Endothelial cell of umbilical vein (primary cell): Measurements from ENCODE around the gene HBE1. TPM values are rescaled to one million over a fixed set of nuclear protein-coding genes. Genes with fewer than 3 reads are reported as not detected.
"Not testable (repeated sequence)": the region's sequence is repeated elsewhere in the genome, so short reads cannot be mapped to it uniquely, and the experiment has no call there.

Source experiments
- BruUV-seq: library from RNA; stranded (reverse); fragments of 400-500 nt; replicated peaks from 2 replicates; lab custom pipeline; 2021; lab: Mats Ljungman, UMichigan
- CTCF ChIA-PET: fragments of 300-600, 350-600 bp; sonication (Branson Sonifier 250); formaldehyde crosslinking; loops from one replicate; lab custom pipeline; 2021; ENCODE audit warnings: antibody characterized with exemption, inconsistent platforms; lab: Charles Lee
- POLR2A ChIA-PET: fragments of 300-600, 350-600 bp; sonication (Branson Sonifier 250); formaldehyde crosslinking; loops from one replicate; lab custom pipeline; 2021; ENCODE audit warnings: antibody characterized with exemption, inconsistent platforms; lab: Charles Lee
- DNase-seq: peaks from one replicate; pipeline ENCODE4 v3.0.0-alpha.2; 2011; ENCODE audit warnings: low read depth, low spot score
- FAIRE-seq: peaks from 2 replicates; lab custom pipeline; 2011; peaks lifted over from hg19 to GRCh38; lab: Jason Lieb, UNC
- H2AFZ ChIP-seq: 2 replicates; pipeline ENCODE4 v1.6.0; 2012; ENCODE audit warnings: low read depth, low read length, control low read depth, inconsistent platforms
- H3K27ac ChIP-seq: 2 replicates; pipeline ENCODE4 v1.5.1; 2011; ENCODE audit warnings: low read depth, mild to moderate bottlenecking, control low read depth, low read length, moderate library complexity; ENCODE audit not compliant: insufficient read depth
- H3K27me3 ChIP-seq, 2 experiments: 2 replicates each; pipeline versions ENCODE4 v1.6.0 to v1.6.1; 2011; ENCODE audit warnings: low read length in 2 of 2, mixed read lengths in 1 of 2; ENCODE audit not compliant: control insufficient read depth in 2 of 2, insufficient read depth in 2 of 2
- H3K36me3 ChIP-seq, 2 experiments: 2 replicates in 1 of 2; 3 replicates in 1 of 2; pipeline ENCODE4 v1.5.1; 2011; ENCODE audit warnings: low read length in 2 of 2, mild to moderate bottlenecking in 1 of 2, moderate library complexity in 1 of 2; ENCODE audit not compliant: control insufficient read depth in 2 of 2, insufficient read depth in 2 of 2; ENCODE audit errors: extremely low read depth in 1 of 2
- H3K4me1 ChIP-seq: 3 replicates; pipeline ENCODE4 v1.5.1; 2011; ENCODE audit warnings: mild to moderate bottlenecking, low read length; ENCODE audit not compliant: control insufficient read depth, insufficient read depth; ENCODE audit errors: extremely low read depth
- H3K4me2 ChIP-seq: 2 replicates; pipeline ENCODE4 v1.6.1; 2011; ENCODE audit warnings: low read length, control low read depth, mixed read lengths; ENCODE audit not compliant: insufficient read depth
- H3K4me3 ChIP-seq, 3 experiments: fragments of 200-600 bp in 1 of 3; sonication (generic), shearing (Covaris generic) in 1 of 3; replicated peaks in 1 of 3; 2 replicates each; pipeline ENCODE4 v1.5.1; 2011 to 2016; ENCODE audit warnings: control low read depth in 3 of 3, low read length in 3 of 3, mild to moderate bottlenecking in 2 of 3, inconsistent platforms in 1 of 3, low read depth in 1 of 3, moderate library complexity in 1 of 3; ENCODE audit not compliant: insufficient read depth in 1 of 3
- H3K79me2 ChIP-seq: 2 replicates; pipeline ENCODE4 v1.6.0; 2012; ENCODE audit warnings: low read length, inconsistent platforms; ENCODE audit not compliant: control insufficient read depth, insufficient read depth
- H3K9ac ChIP-seq: replicated peaks from 2 replicates; pipeline ENCODE3; 2011; ENCODE audit warnings: low read length, control low read depth; ENCODE audit not compliant: insufficient read depth; ENCODE audit errors: extremely low read depth
- H3K9me1 ChIP-seq: replicated peaks from 3 replicates; pipeline ENCODE4 v1.6.0; 2011; ENCODE audit warnings: mild to moderate bottlenecking, low read length; ENCODE audit not compliant: control insufficient read depth, insufficient read depth; ENCODE audit errors: extremely low read depth
- H3K9me3 ChIP-seq: replicated peaks from 2 replicates; pipeline ENCODE4 v1.5.1; 2012; ENCODE audit warnings: low read length, inconsistent platforms; ENCODE audit not compliant: control insufficient read depth, insufficient read depth
- H4K20me1 ChIP-seq: replicated peaks from 2 replicates; pipeline ENCODE3; 2011; ENCODE audit warnings: mild to moderate bottlenecking, low read length; ENCODE audit not compliant: control insufficient read depth, insufficient read depth; ENCODE audit errors: extremely low read depth
- EZH2 ChIP-seq: IDR thresholded peaks from 2 replicates; pipeline ENCODE4 v1.6.1; 2012; ENCODE audit warnings: borderline replicate concordance, low read depth, mild to moderate bottlenecking, moderate library complexity, low read length, inconsistent platforms; ENCODE audit not compliant: severe bottlenecking
- FOS ChIP-seq: IDR thresholded peaks from 2 replicates; pipeline ENCODE4 v1.6.1; 2011; ENCODE audit warnings: mild to moderate bottlenecking, low read length, moderate library complexity, borderline replicate concordance; ENCODE audit not compliant: insufficient read depth
- GATA2 ChIP-seq: IDR thresholded peaks from 2 replicates; pipeline ENCODE4 v1.7.0; 2011; ENCODE audit warnings: low read depth, mild to moderate bottlenecking, moderate library complexity, mixed read lengths, low read length; ENCODE audit not compliant: insufficient read length, insufficient read depth
- JUN ChIP-seq: IDR thresholded peaks from 2 replicates; pipeline ENCODE4 v1.6.1; 2011; ENCODE audit warnings: borderline replicate concordance, low read depth; ENCODE audit not compliant: insufficient read length, insufficient read depth
- MYC ChIP-seq: IDR thresholded peaks from one replicate; pipeline ENCODE4 v1.6.1; 2011; ENCODE audit warnings: mild to moderate bottlenecking, low read depth, low read length
- POLR2A ChIP-seq: IDR thresholded peaks from 2 replicates; pipeline ENCODE4 v1.6.1; 2012; ENCODE audit warnings: low read depth, mild to moderate bottlenecking, control low read depth, low read length
- POLR2AphosphoS5 ChIP-seq: IDR thresholded peaks from 2 replicates; pipeline ENCODE4 v1.6.1; 2012; ENCODE audit warnings: low read depth, mild to moderate bottlenecking, control low read depth, low read length, moderate library complexity; ENCODE audit not compliant: insufficient read depth
- dilution Hi-C: fragments of 300-500 bp; cut with MboI; formaldehyde crosslinking; loops from one replicate; pipeline ENCODE4 v1.15.0; 2019; ENCODE audit warnings: low sequenced_read_pairs; ENCODE audit not compliant: extremely low pct_ligation_motif_present
- intact Hi-C: fragments of 100-400 bp; cut with micrococcal nuclease; formaldehyde crosslinking; loops from one replicate; pipeline ENCODE4 v1.10.0; 2022
- polyA plus RNA-seq, 4 experiments: library from polyadenylated mRNA; depleted of rRNA in 3 of 4; stranded (reverse) in 3 of 4; unstranded in 1 of 4; fragments of >200 nt; gene quantifications; 2 replicates each; pipeline versions ENCODE4 v1.2.1 to v1.2.3, GENCODE V29; 2011 to 2012; ENCODE audit warnings: missing spikeins in 1 of 4
- total RNA-seq: library from RNA; stranded (reverse); gene quantifications from 2 replicates; pipeline ENCODE4 v1.2.3, GENCODE V29; 2021
- TF ChIP-seq, protein P1 (sequence below), 2 donors: IDR thresholded peaks; 1 replicate in 1 of 2; 2 replicates in 1 of 2; pipeline ENCODE4 v1.5.1; 2011; ENCODE audit warnings: low read length in 2 of 2, mild to moderate bottlenecking in 2 of 2, moderate library complexity in 2 of 2, control low read depth in 1 of 2, inconsistent platforms in 1 of 2, low read depth in 1 of 2; ENCODE audit not compliant: insufficient read depth in 1 of 2; ENCODE audit errors: extremely low read depth in 1 of 2
- TF ChIP-seq, protein P2 (sequence below): IDR thresholded peaks from 2 replicates; pipeline ENCODE4 v1.6.1; 2011; ENCODE audit not compliant: insufficient read depth, insufficient read length

Gene HBE1
- total and polyA plus RNA-seq, 2 donors (not counting 3 experiments of a cell fraction or from before 2014, with no cell fraction given), result 0.37 TPM; not detected in 1

DNA sequence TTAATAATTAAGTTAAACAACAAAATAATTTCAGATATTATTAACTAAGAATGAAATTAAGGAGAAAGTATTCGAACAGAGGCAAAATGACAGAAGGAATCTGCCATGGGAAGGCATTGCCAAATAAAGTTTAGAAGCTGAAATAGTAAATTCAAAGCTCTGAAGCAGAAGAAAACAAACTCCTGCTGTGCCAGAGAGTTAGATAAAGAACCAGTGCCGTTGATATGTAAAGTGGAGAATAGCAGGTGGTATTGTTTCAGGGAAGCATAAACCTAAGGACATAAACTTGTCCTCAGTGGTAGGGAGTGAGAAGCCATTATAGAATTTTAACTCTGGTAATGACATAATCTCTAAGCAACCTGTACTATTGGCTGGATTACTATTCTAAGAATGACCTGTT, 12.4 kb downstream of the HBE1 start:
- H3K27me3 ChIP-seq, result no peaks in the 10 kb centered on the region
- H3K36me3 ChIP-seq, result no peaks in the 10 kb centered on the region
- DNase-seq, result no peak
- intact Hi-C loops (no loop called here), dilution Hi-C loops (no loop called here)
- no peak for FAIRE-seq
- ChIA-PET CTCF (no interaction called here), POLR2A (no interaction called here)
- no peak overlapping the region for H3K4me2 ChIP-seq
- no peaks in the 10 kb centered on the region for H3K4me1 ChIP-seq
- H3K9me1 ChIP-seq, result no peaks in the 10 kb centered on the region
- no TSS peak for BruUV-seq
- H3K4me3 ChIP-seq, result no peak overlapping the region
- no peak overlapping the region for H3K27ac ChIP-seq
- no peaks in the 10 kb centered on the region for H4K20me1 ChIP-seq
- no peak overlapping the region for H2AFZ ChIP-seq
- TF ChIP-seq EZH2 (no peak), FOS (no peak), POLR2A (no peak), MYC (no peak), GATA2 (no peak), JUN (no peak), POLR2AphosphoS5 (no peak)
- TF ChIP-seq, protein P1, sequence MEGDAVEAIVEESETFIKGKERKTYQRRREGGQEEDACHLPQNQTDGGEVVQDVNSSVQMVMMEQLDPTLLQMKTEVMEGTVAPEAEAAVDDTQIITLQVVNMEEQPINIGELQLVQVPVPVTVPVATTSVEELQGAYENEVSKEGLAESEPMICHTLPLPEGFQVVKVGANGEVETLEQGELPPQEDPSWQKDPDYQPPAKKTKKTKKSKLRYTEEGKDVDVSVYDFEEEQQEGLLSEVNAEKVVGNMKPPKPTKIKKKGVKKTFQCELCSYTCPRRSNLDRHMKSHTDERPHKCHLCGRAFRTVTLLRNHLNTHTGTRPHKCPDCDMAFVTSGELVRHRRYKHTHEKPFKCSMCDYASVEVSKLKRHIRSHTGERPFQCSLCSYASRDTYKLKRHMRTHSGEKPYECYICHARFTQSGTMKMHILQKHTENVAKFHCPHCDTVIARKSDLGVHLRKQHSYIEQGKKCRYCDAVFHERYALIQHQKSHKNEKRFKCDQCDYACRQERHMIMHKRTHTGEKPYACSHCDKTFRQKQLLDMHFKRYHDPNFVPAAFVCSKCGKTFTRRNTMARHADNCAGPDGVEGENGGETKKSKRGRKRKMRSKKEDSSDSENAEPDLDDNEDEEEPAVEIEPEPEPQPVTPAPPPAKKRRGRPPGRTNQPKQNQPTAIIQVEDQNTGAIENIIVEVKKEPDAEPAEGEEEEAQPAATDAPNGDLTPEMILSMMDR (IDR thresholded peaks at IDR 0.05; ENCODE audit: extremely low read depth in 1 of 2, insufficient read depth in 1 of 2, low read depth in 1 of 2, low read length in 2 of 2), result no peak
- TF ChIP-seq, protein P2, sequence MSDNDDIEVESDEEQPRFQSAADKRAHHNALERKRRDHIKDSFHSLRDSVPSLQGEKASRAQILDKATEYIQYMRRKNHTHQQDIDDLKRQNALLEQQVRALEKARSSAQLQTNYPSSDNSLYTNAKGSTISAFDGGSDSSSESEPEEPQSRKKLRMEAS, result no peak
- no peaks in the 10 kb centered on the region for H3K9me3 ChIP-seq
- no peaks in the 10 kb centered on the region for H3K79me2 ChIP-seq
- no peak overlapping the region for H3K9ac ChIP-seq

DNA sequence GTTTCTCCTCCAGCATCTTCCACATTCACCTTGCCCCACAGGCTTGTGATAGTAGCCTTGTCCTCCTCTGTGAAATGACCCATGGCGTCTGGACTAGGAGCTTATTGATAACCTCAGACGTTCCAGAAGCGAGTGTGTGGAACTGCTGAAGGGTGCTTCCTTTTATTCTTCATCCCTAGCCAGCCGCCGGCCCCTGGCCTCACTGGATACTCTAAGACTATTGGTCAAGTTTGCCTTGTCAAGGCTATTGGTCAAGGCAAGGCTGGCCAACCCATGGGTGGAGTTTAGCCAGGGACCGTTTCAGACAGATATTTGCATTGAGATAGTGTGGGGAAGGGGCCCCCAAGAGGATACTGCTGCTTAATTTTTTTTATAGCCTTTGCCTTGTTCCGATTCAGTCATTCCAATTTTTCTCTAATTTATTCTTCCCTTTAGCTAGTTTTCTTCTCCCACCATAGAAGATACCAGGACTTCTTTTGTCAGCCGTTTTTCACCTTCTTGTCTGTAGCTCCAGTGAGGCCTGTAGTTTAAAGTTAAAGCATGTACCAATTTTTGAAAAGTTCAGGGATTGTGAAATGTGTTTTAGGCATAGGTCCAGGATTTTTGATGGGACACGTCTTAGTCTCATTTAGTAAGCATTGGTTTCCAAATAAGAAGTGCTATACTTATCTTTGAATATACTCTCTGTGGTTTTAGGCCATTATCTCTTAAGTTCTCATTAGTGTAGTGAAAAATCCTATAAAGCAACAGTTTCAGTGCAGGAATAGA, 14.9 kb downstream of the HBE1 start, which contains the start of gene HBG2:
HBG2 (minus strand) TSS at position 136 of the 768 bp plus-strand sequence; CDS start at position 83, 53 bp downstream.
- FAIRE-seq, dilution Hi-C loops, H3K9ac ChIP-seq: not testable (repeated sequence)

More for the DNA sequence above, 14.9 kb downstream of the HBE1 start, which contains the start of gene HBG2:
- DNase-seq, H3K27ac ChIP-seq, H2AFZ ChIP-seq, H3K79me2 ChIP-seq, H4K20me1 ChIP-seq, H3K4me1 ChIP-seq, H3K4me3 ChIP-seq, CTCF ChIA-PET, H3K36me3 ChIP-seq, H3K27me3 ChIP-seq, intact Hi-C loops, POLR2A ChIA-PET, H3K9me3 ChIP-seq, BruUV-seq, H3K4me2 ChIP-seq, H3K9me1 ChIP-seq: not testable (repeated sequence)
